Endothelial cell (in vitro differentiated cells): ENCODE data around the gene RSRC2. TPM values are rescaled to one million over a fixed set of nuclear protein-coding genes. Genes with fewer than 3 reads are reported as not detected.

Source experiments
- DNase-seq: peaks from one replicate; pipeline ENCODE4 v3.0.0; 2021; ENCODE audit warnings: low spot score
- H3K27ac Mint-ChIP-seq: one replicate; pipeline ENCODE4 v1.8.0; 2021; ENCODE audit warnings: mixed read lengths, inconsistent platforms; ENCODE audit not compliant: unreplicated experiment
- H3K27me3 Mint-ChIP-seq: one replicate; pipeline ENCODE4 v1.8.0; 2021; ENCODE audit warnings: mild to moderate bottlenecking, moderate library complexity, mixed read lengths, inconsistent platforms; ENCODE audit not compliant: unreplicated experiment
- H3K36me3 Mint-ChIP-seq: one replicate; pipeline ENCODE4 v1.8.0; 2021; ENCODE audit warnings: mild to moderate bottlenecking, low read depth, mixed read lengths, inconsistent platforms; ENCODE audit not compliant: unreplicated experiment
- H3K4me1 Mint-ChIP-seq: one replicate; pipeline ENCODE4 v1.8.0; 2021; ENCODE audit warnings: mild to moderate bottlenecking, mixed read lengths, inconsistent platforms; ENCODE audit not compliant: unreplicated experiment
- H3K4me3 Mint-ChIP-seq: one replicate; pipeline ENCODE4 v1.8.0; 2021; ENCODE audit warnings: mild to moderate bottlenecking, mixed read lengths, inconsistent platforms; ENCODE audit not compliant: unreplicated experiment
- H3K9me3 Mint-ChIP-seq: one replicate; pipeline ENCODE4 v1.8.0; 2021; ENCODE audit warnings: mixed read lengths, inconsistent platforms; ENCODE audit not compliant: unreplicated experiment
- CTCF ChIP-seq: fragments of 200-600 bp; sonication (generic); IDR thresholded peaks from one replicate; pipeline ENCODE4 v1.5.0; 2021; ENCODE audit warnings: antibody characterized with exemption; ENCODE audit not compliant: unreplicated experiment
- total RNA-seq: library from RNA; stranded (reverse); fragmentation: NEBNext Ultra II Directional; extraction: Animal tissue kit (Norgen Biotek cat#: 25700); gene quantifications from one replicate; pipeline ENCODE4 v1.2.1, GENCODE V29; 2021; ENCODE audit not compliant: unreplicated experiment

The RSRC2 gene
- total RNA-seq, 1 donor from 2014 or later, result 75.2 TPM

GRCh38 chr12:122527478-122527944 is 775 bp upstream of the RSRC2 start:
- Mint-ChIP-seq H3K27me3 (peaks cover 5% of the 10 kb centered on the region), H3K9me3 (no peaks in the 10 kb centered on the region), H3K4me1 (peaks cover 15% of the 10 kb centered on the region), H3K4me3 (no peak overlapping the region), H3K27ac (no peak overlapping the region), H3K36me3 (peaks cover 9% of the 10 kb centered on the region)
- no peak for DNase-seq
- TF ChIP-seq CTCF, result no peak

- peak overlapping the region; percentile 32 for H3K4me3 Mint-ChIP-seq
- peaks cover 18% of the 10 kb centered on the region for H3K4me1 Mint-ChIP-seq
- H3K36me3 Mint-ChIP-seq, result peaks cover 30% of the 10 kb centered on the region
- DNase-seq, result no peak
- no peaks in the 10 kb centered on the region for H3K9me3 Mint-ChIP-seq
- peaks cover 5% of the 10 kb centered on the region for H3K27me3 Mint-ChIP-seq
- TF ChIP-seq CTCF, result no peak
- H3K27ac Mint-ChIP-seq, result no peak overlapping the region
Measured at GRCh38 chr12:122523846-122524718, 2.7 kb downstream of the RSRC2 start.

GRCh38 chr12:122523280-122523679 is 3.5 kb downstream of the RSRC2 start:
- H3K4me3 Mint-ChIP-seq, result peak overlapping the region; percentile 32
- TF ChIP-seq CTCF, result no peak
- no peaks in the 10 kb centered on the region for H3K9me3 Mint-ChIP-seq
- peaks cover 5% of the 10 kb centered on the region for H3K27me3 Mint-ChIP-seq
- peaks cover 36% of the 10 kb centered on the region for H3K36me3 Mint-ChIP-seq
- no peak for DNase-seq
- peaks cover 18% of the 10 kb centered on the region for H3K4me1 Mint-ChIP-seq
- no peak overlapping the region for H3K27ac Mint-ChIP-seq

- no peak overlapping the region for H3K27ac Mint-ChIP-seq
- no peak for TF ChIP-seq CTCF
- DNase-seq, result no peak
- no peak overlapping the region for H3K4me3 Mint-ChIP-seq
- H3K36me3 Mint-ChIP-seq, result peaks cover 54% of the 10 kb centered on the region
- H3K27me3 Mint-ChIP-seq, result peaks cover 5% of the 10 kb centered on the region
- peaks cover 18% of the 10 kb centered on the region for H3K4me1 Mint-ChIP-seq
- H3K9me3 Mint-ChIP-seq, result no peaks in the 10 kb centered on the region
Measured at GRCh38 chr12:122520676-122521075, 6.1 kb downstream of the RSRC2 start.

GRCh38 chr12:122519418-122519817 is 7.3 kb downstream of the RSRC2 start:
- Mint-ChIP-seq H3K4me3 (no peak overlapping the region), H3K36me3 (peaks cover 54% of the 10 kb centered on the region), H3K27me3 (no peaks in the 10 kb centered on the region), H3K27ac (no peak overlapping the region), H3K4me1 (peaks cover 15% of the 10 kb centered on the region), H3K9me3 (no peaks in the 10 kb centered on the region)
- DNase-seq, result no peak
- no peak for TF ChIP-seq CTCF
